Measurements from ENCODE around the gene KPNA1.
"Not testable (repeated sequence)": the region's sequence is repeated elsewhere in the genome, so short reads cannot be mapped to it uniquely, and the experiment has no call there.

- not testable (repeated sequence) for TF ChIP-seq CTCF, POLR2A (IDR thresholded peaks at IDR 0.05)
Measured at GRCh38 chr3:122500964-122501363, 13.8 kb downstream of the KPNA1 start.

Measured in vagina (tissue), 2 donors.